Measurements from ENCODE around the gene ZNF202. TPM values are rescaled to one million over a fixed set of nuclear protein-coding genes. Genes with fewer than 3 reads are reported as not detected.

Gene ZNF202
- total RNA-seq, 1 donor: 6.5 TPM

DNA sequence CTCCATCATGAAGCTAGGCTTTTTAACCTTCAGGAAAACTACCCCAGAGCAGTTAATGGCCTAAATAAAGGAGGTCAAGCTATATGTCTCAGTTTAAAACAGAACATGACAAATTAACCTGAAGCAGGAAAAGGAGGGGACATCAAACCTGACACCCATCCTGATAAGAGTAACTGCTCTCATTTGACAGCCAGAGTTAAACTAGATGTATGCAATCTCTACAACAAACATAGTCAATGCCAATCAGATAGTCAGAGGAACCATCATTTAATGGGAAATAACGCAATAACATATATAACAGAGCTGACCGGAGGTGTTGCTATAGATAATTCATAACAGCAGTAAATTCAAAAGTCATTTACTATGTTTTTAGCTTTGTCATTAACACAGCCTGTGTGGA, 3.1 kb downstream of the ZNF202 start:
- Histone ChIP-seq H3K27me3 (ENCODE audit: insufficient read depth, low read length) (no peaks in the 10 kb centered on the region), H3K9me3 (ENCODE audit: low read depth, low read length) (no peaks in the 10 kb centered on the region), H3K79me2 (ENCODE audit: insufficient read depth, low read length) (peaks cover 82% of the 10 kb centered on the region), H3K4me3 (ENCODE audit: insufficient read depth, low read length) (no peak overlapping the region), H3K4me1 (ENCODE audit: insufficient read depth, low read length) (peaks cover 12% of the 10 kb centered on the region), H3K27ac (ENCODE audit: low read depth, low read length) (no peak overlapping the region), H4K20me1 (ENCODE audit: insufficient read depth, low read length) (peaks cover 14% of the 10 kb centered on the region), H3K4me2 (ENCODE audit: insufficient read depth, low read length) (no peak overlapping the region), H2AFZ (ENCODE audit: low read length) (no peak overlapping the region), H3K36me3 (ENCODE audit: insufficient read depth, low read length) (peaks cover 22% of the 10 kb centered on the region)
- DNase-seq (ENCODE audit: insufficient read length, low spot score, missing footprints): no peak
- no peak for TF ChIP-seq CTCF (IDR thresholded peaks at IDR 0.05; ENCODE audit: extremely low read depth, low read depth, low read length)

- Histone ChIP-seq H3K4me3 (ENCODE audit: insufficient read depth, low read length) (no peak overlapping the region), H3K4me2 (ENCODE audit: insufficient read depth, low read length) (no peak overlapping the region), H3K27ac (ENCODE audit: low read depth, low read length) (no peak overlapping the region), H2AFZ (ENCODE audit: low read length) (no peak overlapping the region), H3K4me1 (ENCODE audit: insufficient read depth, low read length) (peaks cover 8% of the 10 kb centered on the region), H3K9me3 (ENCODE audit: low read depth, low read length) (no peaks in the 10 kb centered on the region), H4K20me1 (ENCODE audit: insufficient read depth, low read length) (peaks cover 14% of the 10 kb centered on the region), H3K36me3 (ENCODE audit: insufficient read depth, low read length) (peaks cover 22% of the 10 kb centered on the region), H3K79me2 (ENCODE audit: insufficient read depth, low read length) (peaks cover 94% of the 10 kb centered on the region), H3K27me3 (ENCODE audit: insufficient read depth, low read length) (no peaks in the 10 kb centered on the region)
- no peak for TF ChIP-seq CTCF (IDR thresholded peaks at IDR 0.05; ENCODE audit: extremely low read depth, low read depth, low read length)
- no peak for DNase-seq (ENCODE audit: insufficient read length, low spot score, missing footprints)
These were observed 4.7 kb downstream of the ZNF202 start for GRCh38 chr11:123736769-123737168.

- H3K4me1 ChIP-seq (ENCODE audit: insufficient read depth, low read length): peaks cover 3% of the 10 kb centered on the region
- H3K4me2 ChIP-seq (ENCODE audit: insufficient read depth, low read length): no peak overlapping the region
- peaks cover 59% of the 10 kb centered on the region for H3K36me3 ChIP-seq (ENCODE audit: insufficient read depth, low read length)
- no peak overlapping the region for H3K4me3 ChIP-seq (ENCODE audit: insufficient read depth, low read length)
- H3K79me2 ChIP-seq (ENCODE audit: insufficient read depth, low read length): peaks cover 26% of the 10 kb centered on the region
- peaks cover 4% of the 10 kb centered on the region for H4K20me1 ChIP-seq (ENCODE audit: insufficient read depth, low read length)
- H3K27me3 ChIP-seq (ENCODE audit: insufficient read depth, low read length): no peaks in the 10 kb centered on the region
- no peak overlapping the region for H2AFZ ChIP-seq (ENCODE audit: low read length)
- TF ChIP-seq CTCF (IDR thresholded peaks at IDR 0.05; ENCODE audit: extremely low read depth, low read depth, low read length): no peak
- no peak overlapping the region for H3K27ac ChIP-seq (ENCODE audit: low read depth, low read length)
- H3K9me3 ChIP-seq (ENCODE audit: low read depth, low read length): peaks cover 3% of the 10 kb centered on the region
- peak; percentile 80 for DNase-seq (ENCODE audit: insufficient read length, low spot score, missing footprints)
These were observed 11.9 kb downstream of the ZNF202 start for GRCh38 chr11:123729602-123730001.

DNA sequence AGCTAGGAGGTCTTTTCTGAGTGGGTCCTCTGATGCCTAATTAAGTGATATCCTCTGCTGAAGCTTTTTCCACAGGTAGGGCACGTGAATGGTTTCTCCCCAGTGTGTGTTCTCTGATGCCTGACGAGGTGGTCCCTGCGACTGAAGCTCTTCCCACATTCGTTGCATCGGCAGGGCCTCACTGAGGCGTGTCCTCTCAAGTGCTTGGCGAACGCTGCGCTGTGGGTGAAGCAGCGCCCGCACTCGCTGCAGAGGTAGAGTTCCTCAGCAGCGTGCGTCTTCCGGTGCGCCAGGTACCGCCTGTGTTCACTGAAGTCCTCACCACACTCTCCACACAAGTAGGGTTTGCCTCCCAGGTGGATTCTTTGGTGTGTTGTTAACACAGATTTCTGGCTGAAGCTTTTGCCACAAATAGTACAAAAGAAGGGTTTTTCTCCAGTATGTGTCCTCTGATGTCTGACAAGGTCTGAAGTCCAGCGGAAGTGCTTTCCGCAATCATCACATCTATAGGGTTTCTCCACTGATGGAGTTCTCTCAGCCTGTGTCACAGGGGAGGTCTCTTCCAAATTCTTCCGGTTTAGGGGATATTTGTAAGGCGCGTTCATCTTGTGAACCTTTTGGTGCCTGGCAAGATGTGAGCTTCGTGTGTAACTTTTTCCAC, 15.3 kb downstream of the ZNF202 start:
- H3K27me3 ChIP-seq (ENCODE audit: insufficient read depth, low read length): no peaks in the 10 kb centered on the region
- H4K20me1 ChIP-seq (ENCODE audit: insufficient read depth, low read length): peaks cover 4% of the 10 kb centered on the region
- H3K4me1 ChIP-seq (ENCODE audit: insufficient read depth, low read length): peaks cover 3% of the 10 kb centered on the region
- H3K27ac ChIP-seq (ENCODE audit: low read depth, low read length): no peak overlapping the region
- H3K9me3 ChIP-seq (ENCODE audit: low read depth, low read length): peaks cover 3% of the 10 kb centered on the region
- H3K4me2 ChIP-seq (ENCODE audit: insufficient read depth, low read length): no peak overlapping the region
- TF ChIP-seq CTCF (IDR thresholded peaks at IDR 0.05; ENCODE audit: extremely low read depth, low read depth, low read length): no peak
- H3K79me2 ChIP-seq (ENCODE audit: insufficient read depth, low read length): no peaks in the 10 kb centered on the region
- no peak for DNase-seq (ENCODE audit: insufficient read length, low spot score, missing footprints)
- no peak overlapping the region for H3K4me3 ChIP-seq (ENCODE audit: insufficient read depth, low read length)
- H3K36me3 ChIP-seq (ENCODE audit: insufficient read depth, low read length): peaks cover 58% of the 10 kb centered on the region
- no peak overlapping the region for H2AFZ ChIP-seq (ENCODE audit: low read length)
